Lung (tissue), 12 donors: ENCODE data around the gene LMTK2. TPM values are rescaled to one million over a fixed set of nuclear protein-coding genes. Genes with fewer than 3 reads are reported as not detected.

ENCODE experiments used
- ATAC-seq: fragments of 200-7000 bp; cut with Tn5 transposase; one replicate; pipeline ENCODE4 v1.9.1; 2020; ENCODE audit warnings: moderate number of reproducible peaks; ENCODE audit not compliant: insufficient read depth, low FRiP score
- DNase-seq, 3 donors: peaks; one replicate each; pipeline ENCODE4 v3.0.0-alpha.2; 2013 to 2017
- H3K27ac ChIP-seq, 2 donors: one replicate each; pipeline ENCODE4 v1.5.1; 2013; ENCODE audit warnings: mild to moderate bottlenecking in 2 of 2, moderate library complexity in 2 of 2, control low read depth in 1 of 2, inconsistent platforms in 1 of 2, low read depth in 1 of 2, low read length in 1 of 2
- H3K27me3 ChIP-seq, 3 donors: one replicate each; pipeline ENCODE4 v1.5.1; 2013; ENCODE audit warnings: low read length in 2 of 3; ENCODE audit not compliant: control insufficient read depth in 3 of 3, insufficient read depth in 3 of 3
- H3K36me3 ChIP-seq, 4 donors: one replicate each; pipeline ENCODE4 v1.5.1; 2013; ENCODE audit warnings: low read length in 4 of 4, mild to moderate bottlenecking in 1 of 4, moderate library complexity in 1 of 4; ENCODE audit not compliant: control insufficient read depth in 4 of 4, insufficient read depth in 4 of 4
- H3K4me1 ChIP-seq, 5 donors: one replicate each; pipeline ENCODE4 v1.5.1; 2013; ENCODE audit warnings: low read length in 5 of 5, mild to moderate bottlenecking in 2 of 5, moderate library complexity in 1 of 5; ENCODE audit not compliant: control insufficient read depth in 5 of 5, insufficient read depth in 5 of 5
- H3K4me3 ChIP-seq: one replicate; pipeline ENCODE4 v1.5.1; 2013; ENCODE audit warnings: mild to moderate bottlenecking, control low read depth, moderate library complexity
- H3K9ac ChIP-seq, 2 donors: one replicate each; pipeline ENCODE4 v1.5.1; 2013; ENCODE audit warnings: low read length in 2 of 2, control low read depth in 1 of 2; ENCODE audit not compliant: insufficient read depth in 1 of 2
- H3K9me3 ChIP-seq, 4 donors: one replicate each; pipeline ENCODE4 v1.5.1; 2013; ENCODE audit warnings: low read length in 3 of 4, mild to moderate bottlenecking in 1 of 4, moderate library complexity in 1 of 4; ENCODE audit not compliant: control insufficient read depth in 4 of 4, insufficient read depth in 3 of 4
- CTCF ChIP-seq: IDR thresholded peaks from 2 replicates; pipeline ENCODE4 v1.5.1; 2012; ENCODE audit warnings: mild to moderate bottlenecking; ENCODE audit errors: control extremely low read depth, extremely low read depth
- WGBS, 2 donors: extraction: QIAGEN DNeasy Blood & Tissue Kit; methylation state at CpG; one replicate each; pipeline ENCODE4 v1.1.7; 2013; 5-methylcytosine and 5-hydroxymethylcytosine counted together
- polyA plus RNA-seq, 2 donors: library from polyadenylated mRNA; stranded (reverse); fragments of 200-250 nt; gene quantifications; one replicate each; pipeline ENCODE4 v1.2.1, GENCODE V29; 2013
- total RNA-seq, 2 donors: library from RNA; depleted of rRNA in 1 of 2; stranded (reverse); fragments of >200 nt in 1 of 2; gene quantifications; one replicate each; pipeline ENCODE4 v1.2.1, GENCODE V29; 2014 to 2021
- donor health status: control.
- donor health status: control.
- donor health status: Bipolar disorder and iron deficiency.
- donor health status: healthy.
- donor health status: DM: yes; HTN: yes; CAD: no.

The LMTK2 gene
- total and polyA plus RNA-seq, 4 donors: 6.6 to 25.8 (median 15.7) TPM

- no peak for TF ChIP-seq CTCF
- H3K4me3 ChIP-seq: no peak overlapping the region
- WGBS, 2 donors: 92 to 97% methylated on average over 27 of the region's 27 CpGs
Measured at GRCh38 chr7:98214811-98215321, 108.2 kb downstream of the LMTK2 start.

GRCh38 chr7:98215561-98216495 lies 109.2 kb downstream of the LMTK2 start:
- no peaks in the 10 kb centered on the region for H3K4me1 ChIP-seq

More at GRCh38 chr7:98214811-98215321, 108.2 kb downstream of the LMTK2 start:
- no peaks in the 10 kb centered on the region for H3K27me3 ChIP-seq
- peaks cover 0 to 24% (median 0%) of the 10 kb centered on the region in 4 donors for H3K36me3 ChIP-seq
- no peaks in the 10 kb centered on the region for H3K4me1 ChIP-seq
- H3K9me3 ChIP-seq: no peaks in the 10 kb centered on the region
- DNase-seq: no peak
- no peak overlapping the region for H3K27ac ChIP-seq
- no peak overlapping the region for H3K9ac ChIP-seq
- ATAC-seq: no peak

GRCh38 chr7:98216941-98217622 lies 110.4 kb downstream of the LMTK2 start:
- H3K9me3 ChIP-seq: no peaks in the 10 kb centered on the region
- 91 to 95% methylated on average over 23 to 24 of the region's 24 CpGs for WGBS, 2 donors
- H3K4me3 ChIP-seq: no peak overlapping the region
- no peaks in the 10 kb centered on the region for H3K27me3 ChIP-seq
- H3K9ac ChIP-seq: no peak overlapping the region
- TF ChIP-seq CTCF: no peak
- H3K27ac ChIP-seq: no peak overlapping the region
- H3K4me1 ChIP-seq: no peaks in the 10 kb centered on the region
- no peak for ATAC-seq
- DNase-seq: no peak
- H3K36me3 ChIP-seq: peaks cover 0 to 31% (median 1%) of the 10 kb centered on the region in 4 donors

More at GRCh38 chr7:98215561-98216495, 109.2 kb downstream of the LMTK2 start:
- H3K27ac ChIP-seq: no peak overlapping the region
- H3K36me3 ChIP-seq: peaks cover 0 to 24% (median 0%) of the 10 kb centered on the region in 4 donors
- H3K4me3 ChIP-seq: no peak overlapping the region
- ATAC-seq: no peak
- DNase-seq: no peak
- TF ChIP-seq CTCF: no peak
- 92 to 96% methylated on average over 32 of the region's 32 CpGs for WGBS, 2 donors
- H3K9ac ChIP-seq: no peak overlapping the region
- no peaks in the 10 kb centered on the region for H3K27me3 ChIP-seq
- H3K9me3 ChIP-seq: no peaks in the 10 kb centered on the region
